Fibroblast of villous mesenchyme (primary cell): ENCODE data around the gene LOX. TPM values are rescaled to one million over a fixed set of nuclear protein-coding genes. Genes with fewer than 3 reads are reported as not detected.
"Not testable (repeated sequence)": the region's sequence is repeated elsewhere in the genome, so short reads cannot be mapped to it uniquely, and the experiment has no call there.

Experiments used
- DNase-seq: peaks from one replicate; pipeline ENCODE4 v3.0.0-alpha.2; 2010; ENCODE audit warnings: low read depth
- H3K4me3 ChIP-seq: 2 replicates; pipeline ENCODE4 v1.5.1; 2011; ENCODE audit warnings: low read depth, mild to moderate bottlenecking, low read length
- CTCF ChIP-seq: IDR thresholded peaks from 2 replicates; pipeline ENCODE4 v1.5.1; 2012; ENCODE audit warnings: low read depth, mild to moderate bottlenecking, low read length; ENCODE audit not compliant: insufficient read depth
- total RNA-seq: library from RNA; depleted of rRNA; stranded (reverse); fragments of >200 nt; gene quantifications from 2 replicates; pipeline ENCODE4 v1.2.3, GENCODE V29; 2012

LOX gene
- total RNA-seq, 1 donor: 91.1 TPM

- H3K4me3 ChIP-seq: no peak overlapping the region
- DNase-seq: peak; percentile 80
- TF ChIP-seq CTCF: no peak
These were observed 21.2 kb upstream of the LOX start for GRCh38 chr5:122099060-122099790.

- no peak for TF ChIP-seq CTCF
- H3K4me3 ChIP-seq: no peak overlapping the region
- DNase-seq: no peak
These were observed 19.3 kb upstream of the LOX start for GRCh38 chr5:122097391-122097790.

GRCh38 chr5:122095158-122095557 is 17.1 kb upstream of the LOX start:
- no peak for TF ChIP-seq CTCF
- no peak overlapping the region for H3K4me3 ChIP-seq

GRCh38 chr5:122094251-122094650 is 16.2 kb upstream of the LOX start:
- DNase-seq, H3K4me3 ChIP-seq: not testable (repeated sequence)

More at GRCh38 chr5:122095158-122095557, 17.1 kb upstream of the LOX start:
- DNase-seq: no peak

- no peak overlapping the region for H3K4me3 ChIP-seq
- TF ChIP-seq CTCF: no peak
- DNase-seq: peak; percentile 87
These were observed 15.5 kb upstream of the LOX start for GRCh38 chr5:122093415-122094180.

GRCh38 chr5:122091936-122092600 is 14.0 kb upstream of the LOX start:
- no peak overlapping the region for H3K4me3 ChIP-seq
- TF ChIP-seq CTCF: peak; percentile 52
- DNase-seq: peak; percentile 60
